Measurements from ENCODE around the gene TBX5.

DNA sequence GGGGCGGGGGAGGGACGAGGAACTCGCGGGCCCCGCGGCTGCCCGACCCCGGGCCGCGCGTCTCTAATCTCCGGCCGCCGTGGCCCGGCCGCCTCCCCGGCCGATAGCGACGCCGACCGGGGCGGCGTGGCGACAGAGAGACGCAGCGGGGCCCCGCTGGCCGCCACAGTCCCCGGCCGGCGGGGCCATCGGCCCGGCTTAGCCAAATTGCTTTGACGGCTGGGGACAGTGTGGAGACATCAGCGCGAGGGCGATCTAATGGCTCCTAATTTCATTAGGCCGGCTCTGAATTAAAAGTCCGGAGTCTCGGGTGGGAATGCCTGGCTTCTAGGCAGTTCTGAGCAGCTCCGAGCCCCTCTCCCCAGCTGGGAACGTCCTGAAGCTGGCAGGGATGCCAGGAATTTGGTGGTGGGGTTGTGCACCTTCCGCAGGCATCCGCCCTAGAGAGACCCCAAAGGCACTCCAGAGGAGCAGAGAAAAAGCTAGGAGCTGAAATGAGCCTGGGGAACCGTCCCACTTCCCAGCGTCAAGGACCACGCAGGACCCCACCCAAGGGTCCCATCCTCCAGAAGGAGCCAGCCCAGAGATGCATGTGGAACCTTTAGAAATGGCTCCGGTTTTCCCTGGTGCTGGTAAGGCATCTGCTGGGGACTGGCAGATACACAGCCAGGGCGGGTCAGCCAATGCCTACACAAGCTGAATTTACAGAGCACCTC lies 9.6 kb downstream of the TBX5 start:
- no peak for TF ChIP-seq GATA2 (IDR thresholded peaks at IDR 0.05; ENCODE audit: low read depth, low read length)
- TF ChIP-seq GATA3 (IDR thresholded peaks at IDR 0.05; ENCODE audit: low read depth, low read length): no peak
